Type B pancreatic cell (in vitro differentiated cells): ENCODE data around the gene LEMD3. TPM values are rescaled to one million over a fixed set of nuclear protein-coding genes. Genes with fewer than 3 reads are reported as not detected.

Experiments used
- DNase-seq: peaks from one replicate; pipeline ENCODE4 v3.0.0; 2021; ENCODE audit warnings: mixed read lengths; ENCODE audit not compliant: unreplicated experiment; ENCODE audit errors: extremely low spot score
- H3K27ac Mint-ChIP-seq: 2 replicates; pipeline ENCODE4 v1.8.0; 2021; ENCODE audit warnings: mild to moderate bottlenecking, mixed read lengths
- H3K27me3 Mint-ChIP-seq: 2 replicates; pipeline ENCODE4 v1.8.0; 2021; ENCODE audit warnings: mixed read lengths
- H3K36me3 Mint-ChIP-seq: 2 replicates; pipeline ENCODE4 v1.8.0; 2021; ENCODE audit warnings: mixed read lengths
- H3K4me1 Mint-ChIP-seq: one replicate; pipeline ENCODE4 v1.8.0; 2021; ENCODE audit warnings: mixed read lengths; ENCODE audit not compliant: unreplicated experiment
- H3K4me3 Mint-ChIP-seq: 2 replicates; pipeline ENCODE4 v1.8.0; 2021; ENCODE audit warnings: mild to moderate bottlenecking, mixed read lengths
- H3K9me3 Mint-ChIP-seq: 2 replicates; pipeline ENCODE4 v1.8.0; 2021; ENCODE audit warnings: mixed read lengths
- total RNA-seq: library from RNA; stranded (reverse); gene quantifications from 2 replicates; pipeline ENCODE4 v1.2.1, GENCODE V29; 2021; ENCODE audit warnings: low replicate concordance
- TF ChIP-seq, protein P1 (sequence below): fragments of 200-600 bp; sonication (generic); conservative IDR thresholded peaks from 2 replicates; pipeline ENCODE4 v1.5.0; 2021; ENCODE audit warnings: antibody characterized with exemption, mild to moderate bottlenecking

LEMD3 gene
- total RNA-seq, 1 donor from 2014 or later = 40.6 TPM

- Mint-ChIP-seq H3K27me3 (no peaks in the 10 kb centered on the region), H3K4me1 (peaks cover 19% of the 10 kb centered on the region), H3K27ac (no peak overlapping the region), H3K36me3 (peaks cover 41% of the 10 kb centered on the region), H3K4me3 (no peak overlapping the region), H3K9me3 (peaks cover 4% of the 10 kb centered on the region)
- DNase-seq = no peak
- TF ChIP-seq, protein P1, sequence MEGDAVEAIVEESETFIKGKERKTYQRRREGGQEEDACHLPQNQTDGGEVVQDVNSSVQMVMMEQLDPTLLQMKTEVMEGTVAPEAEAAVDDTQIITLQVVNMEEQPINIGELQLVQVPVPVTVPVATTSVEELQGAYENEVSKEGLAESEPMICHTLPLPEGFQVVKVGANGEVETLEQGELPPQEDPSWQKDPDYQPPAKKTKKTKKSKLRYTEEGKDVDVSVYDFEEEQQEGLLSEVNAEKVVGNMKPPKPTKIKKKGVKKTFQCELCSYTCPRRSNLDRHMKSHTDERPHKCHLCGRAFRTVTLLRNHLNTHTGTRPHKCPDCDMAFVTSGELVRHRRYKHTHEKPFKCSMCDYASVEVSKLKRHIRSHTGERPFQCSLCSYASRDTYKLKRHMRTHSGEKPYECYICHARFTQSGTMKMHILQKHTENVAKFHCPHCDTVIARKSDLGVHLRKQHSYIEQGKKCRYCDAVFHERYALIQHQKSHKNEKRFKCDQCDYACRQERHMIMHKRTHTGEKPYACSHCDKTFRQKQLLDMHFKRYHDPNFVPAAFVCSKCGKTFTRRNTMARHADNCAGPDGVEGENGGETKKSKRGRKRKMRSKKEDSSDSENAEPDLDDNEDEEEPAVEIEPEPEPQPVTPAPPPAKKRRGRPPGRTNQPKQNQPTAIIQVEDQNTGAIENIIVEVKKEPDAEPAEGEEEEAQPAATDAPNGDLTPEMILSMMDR = no peak
Measured at GRCh38 chr12:65192963-65193516, 23.7 kb downstream of the LEMD3 start.

- Mint-ChIP-seq H3K4me1 (peaks cover 19% of the 10 kb centered on the region), H3K27ac (no peak overlapping the region), H3K27me3 (no peaks in the 10 kb centered on the region), H3K4me3 (no peak overlapping the region), H3K9me3 (peaks cover 4% of the 10 kb centered on the region), H3K36me3 (peaks cover 41% of the 10 kb centered on the region)
- TF ChIP-seq, protein P1 = no peak
- DNase-seq = no peak
Measured at GRCh38 chr12:65194949-65195348, 25.6 kb downstream of the LEMD3 start.

GRCh38 chr12:65195387-65196055 lies 26.1 kb downstream of the LEMD3 start:
- H3K4me1 Mint-ChIP-seq = peaks cover 15% of the 10 kb centered on the region
- H3K9me3 Mint-ChIP-seq = peaks cover 4% of the 10 kb centered on the region
- TF ChIP-seq, protein P1 = no peak
- H3K36me3 Mint-ChIP-seq = peaks cover 43% of the 10 kb centered on the region
- no peaks in the 10 kb centered on the region for H3K27me3 Mint-ChIP-seq
- DNase-seq = no peak
- H3K4me3 Mint-ChIP-seq = no peak overlapping the region
- no peak overlapping the region for H3K27ac Mint-ChIP-seq

GRCh38 chr12:65196762-65197567 lies 27.6 kb downstream of the LEMD3 start:
- H3K4me3 Mint-ChIP-seq = no peak overlapping the region
- H3K27me3 Mint-ChIP-seq = no peaks in the 10 kb centered on the region
- peaks cover 4% of the 10 kb centered on the region for H3K9me3 Mint-ChIP-seq
- DNase-seq = no peak
- TF ChIP-seq, protein P1 = no peak
- peaks cover 50% of the 10 kb centered on the region for H3K36me3 Mint-ChIP-seq
- H3K4me1 Mint-ChIP-seq = peaks cover 9% of the 10 kb centered on the region
- H3K27ac Mint-ChIP-seq = no peak overlapping the region

- H3K36me3 Mint-ChIP-seq = peaks cover 38% of the 10 kb centered on the region
- no peaks in the 10 kb centered on the region for H3K4me1 Mint-ChIP-seq
- TF ChIP-seq, protein P1 = no peak
- no peak overlapping the region for H3K4me3 Mint-ChIP-seq
- DNase-seq = no peak
- peaks cover 4% of the 10 kb centered on the region for H3K9me3 Mint-ChIP-seq
- H3K27me3 Mint-ChIP-seq = no peaks in the 10 kb centered on the region
- no peak overlapping the region for H3K27ac Mint-ChIP-seq
Measured at GRCh38 chr12:65199604-65200003, 30.2 kb downstream of the LEMD3 start.
